Right lung (tissue), 10 donors: ENCODE measurements around the gene USP50. TPM values are rescaled to one million over a fixed set of nuclear protein-coding genes. Genes with fewer than 3 reads are reported as not detected.
"Not testable (repeated sequence)": the region's sequence is repeated elsewhere in the genome, so short reads cannot be mapped to it uniquely, and the experiment has no call there.

Experiments
- DNase-seq, 2 donors: peaks; one replicate each; pipeline ENCODE4 v3.0.0-alpha.2; 2013
- long read RNA-seq, 8 donors: transcript quantifications; one replicate each; lab custom pipeline, GENCODE V29; 2026
- polyA plus RNA-seq, 5 donors: library from polyadenylated mRNA; unstranded; fragments of 120-200 nt; gene quantifications; one replicate each; pipeline versions ENCODE4 v1.2.1 to v1.2.3, GENCODE V29; 2013; ENCODE audit warnings: inconsistent platforms in 1 of 5, low replicate concordance in 1 of 5; ENCODE audit not compliant: insufficient read length in 5 of 5, insufficient read depth in 1 of 5

USP50 gene
- polyA plus RNA-seq, result 1 to 10 TPM in 1 of 5 donors, under 1 TPM in 3, not detected in 1; 0.10 to 1.1 (median 0.66) TPM
- long read RNA-seq, donor 1, result 0 reads
- long read RNA-seq, donor 2, result 0 reads
- long read RNA-seq, donor 3, result 0 reads
- long read RNA-seq, donor 4, partial matches to known transcripts, result 16 of 16 reads
- long read RNA-seq, donor 4, other reads (novel, unspliced or antisense), result 0 of 16 reads
- long read RNA-seq, donor 5, result 0 reads
- long read RNA-seq, donor 6, partial matches to known transcripts, result 0 of 5 reads
- long read RNA-seq, donor 6, other reads (novel, unspliced or antisense), result 5 of 5 reads
- long read RNA-seq, donor 7, result 0 reads
- long read RNA-seq, donor 8, result 0 reads

GRCh38 chr15:50546566-50546965 lies at the start of gene USP50:
USP50 (minus strand) TSS chr15:50546666; CDS start chr15:50546525, 141 bp downstream.
- no peak for DNase-seq

- no peak for DNase-seq
Measured at GRCh38 chr15:50594311-50594710, 47.8 kb upstream of the USP50 start.

GRCh38 chr15:50593761-50594160 lies 47.3 kb upstream of the USP50 start:
- DNase-seq, result no peak

GRCh38 chr15:50590288-50590687 lies 43.8 kb upstream of the USP50 start:
- DNase-seq, result no peak

DNA sequence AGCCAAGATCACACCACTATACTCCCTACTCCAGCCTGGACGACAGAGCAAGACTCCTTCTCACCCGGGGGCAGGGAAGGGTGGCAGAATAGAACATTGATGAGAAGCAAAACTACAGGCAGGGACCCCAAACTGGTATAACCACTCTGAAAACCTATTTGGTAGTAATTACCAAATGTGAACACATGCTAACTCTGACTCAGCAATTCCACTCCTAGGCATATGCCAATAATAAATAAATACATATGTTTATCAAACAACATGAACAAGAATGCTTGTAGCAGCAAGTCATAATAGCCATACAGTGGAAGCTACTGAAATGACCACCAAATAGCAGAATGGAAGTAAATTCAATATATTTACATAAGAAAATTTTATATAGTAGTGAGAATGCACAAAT lies 31.0 kb upstream of the USP50 start:
- DNase-seq, result no peak

- no peak for DNase-seq
Measured at GRCh38 chr15:50576166-50576565, 29.7 kb upstream of the USP50 start.

DNA sequence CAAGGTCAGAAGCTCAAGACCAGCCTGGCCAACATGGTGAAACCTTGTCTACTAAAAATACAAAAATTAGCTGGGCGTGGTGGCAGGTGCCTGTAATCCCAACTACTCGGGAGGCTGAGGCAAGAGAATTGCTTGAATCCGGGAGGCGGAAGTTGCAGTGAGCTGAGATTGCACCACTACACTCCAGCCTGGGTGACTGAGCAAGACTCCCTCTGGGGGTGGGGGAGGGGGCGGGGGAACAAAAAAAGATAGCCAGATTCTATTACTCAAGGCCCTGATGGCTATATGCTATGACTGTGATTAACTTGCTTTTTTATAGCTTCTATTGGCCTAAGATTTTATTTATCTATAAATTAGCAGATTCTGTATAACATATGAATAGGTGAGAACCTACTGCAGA lies 27.4 kb upstream of the USP50 start:
- DNase-seq, result not testable (repeated sequence)

- no peak for DNase-seq
Measured at GRCh38 chr15:50563756-50564155, 17.3 kb upstream of the USP50 start.

GRCh38 chr15:50562735-50563640 lies 16.5 kb upstream of the USP50 start:
- DNase-seq, result no peak

GRCh38 chr15:50558012-50558411 lies 11.5 kb upstream of the USP50 start:
- DNase-seq, result no peak

GRCh38 chr15:50556642-50557371 lies 10.3 kb upstream of the USP50 start:
- DNase-seq, result no peak

DNA sequence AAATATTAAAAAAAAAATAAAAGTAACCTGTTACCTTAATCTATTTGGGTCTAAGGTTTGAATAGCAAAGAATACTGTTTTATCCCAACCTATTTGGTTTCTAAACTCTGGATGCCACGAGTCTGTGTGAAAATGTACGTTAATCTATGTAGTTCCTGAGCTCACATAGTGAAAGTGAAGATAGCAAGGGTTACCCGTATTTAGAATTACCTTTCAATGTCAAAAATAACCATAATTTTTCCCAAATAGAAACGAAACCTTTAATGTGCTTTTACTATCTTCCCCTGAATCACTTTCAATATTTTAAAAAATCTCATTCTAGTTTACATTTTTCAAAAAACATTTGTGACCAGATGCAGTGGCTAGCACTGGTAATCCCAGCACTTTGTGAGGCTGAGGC lies 5.8 kb upstream of the USP50 start:
- no peak for DNase-seq

GRCh38 chr15:50549326-50549725 lies 2.9 kb upstream of the USP50 start:
- DNase-seq, result no peak

DNA sequence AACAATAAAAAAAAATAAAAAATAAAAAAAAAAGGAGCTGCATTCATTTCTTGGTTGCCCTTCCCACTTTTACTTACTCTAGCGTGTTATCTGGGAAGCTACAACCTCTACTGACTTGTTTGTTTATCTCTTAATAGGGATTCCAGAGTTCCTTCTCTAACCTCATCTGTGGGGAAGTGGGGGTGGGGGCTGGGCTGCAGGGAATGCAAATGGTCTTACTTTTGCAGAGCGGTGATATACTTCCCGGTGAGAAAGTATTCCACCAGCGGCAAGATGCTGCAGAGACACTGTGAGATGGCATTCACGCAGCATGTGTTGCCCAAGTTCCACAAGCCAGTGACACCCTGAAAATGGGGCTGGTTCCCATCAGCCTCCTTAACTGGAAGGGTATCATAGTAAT lies 2.1 kb downstream of the USP50 start:
- DNase-seq, result no peak

DNA sequence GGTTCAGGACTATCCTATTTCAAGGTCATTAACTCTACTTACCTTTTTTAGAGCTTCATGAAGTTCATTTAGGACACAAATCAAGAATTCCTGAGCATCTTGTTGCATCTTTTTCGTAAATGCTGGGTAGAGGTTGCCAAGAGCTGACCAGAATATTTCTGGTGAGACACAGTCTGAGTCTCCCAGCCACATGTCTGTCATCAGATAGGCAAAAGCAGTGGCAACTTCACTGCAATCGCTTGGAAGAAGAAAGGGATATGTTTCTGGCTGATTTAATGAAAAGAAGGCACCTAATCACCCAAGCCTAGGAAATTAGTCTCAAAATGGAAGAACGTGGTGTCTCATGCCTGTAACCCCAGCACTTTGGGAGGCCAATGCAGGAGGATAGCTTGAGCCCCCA lies 2.9 kb downstream of the USP50 start:
- DNase-seq, result no peak

GRCh38 chr15:50542887-50543210 lies 3.6 kb downstream of the USP50 start:
- no peak for DNase-seq

DNA sequence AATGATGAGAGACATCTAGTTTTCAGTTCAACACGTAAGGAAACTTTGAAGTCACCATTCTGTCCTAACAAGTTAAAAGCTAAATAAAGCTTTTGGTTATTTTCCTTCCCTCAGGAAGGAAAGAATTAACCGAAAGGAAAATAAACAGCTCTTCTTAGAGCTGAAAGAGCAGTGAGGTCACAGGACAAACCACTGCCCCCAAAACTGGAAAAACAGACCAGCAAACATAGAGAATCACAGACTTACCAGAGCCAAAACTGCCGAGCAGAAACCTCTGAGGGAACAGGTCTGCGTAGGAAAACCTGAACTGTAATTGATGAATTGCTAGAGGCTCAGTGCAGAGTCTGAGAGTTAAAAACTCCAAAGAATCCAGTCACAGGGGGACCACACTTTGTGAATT lies 14.7 kb downstream of the USP50 start:
- no peak for DNase-seq

- DNase-seq, result no peak
Measured at GRCh38 chr15:50531163-50531562, 15.3 kb downstream of the USP50 start.

DNA sequence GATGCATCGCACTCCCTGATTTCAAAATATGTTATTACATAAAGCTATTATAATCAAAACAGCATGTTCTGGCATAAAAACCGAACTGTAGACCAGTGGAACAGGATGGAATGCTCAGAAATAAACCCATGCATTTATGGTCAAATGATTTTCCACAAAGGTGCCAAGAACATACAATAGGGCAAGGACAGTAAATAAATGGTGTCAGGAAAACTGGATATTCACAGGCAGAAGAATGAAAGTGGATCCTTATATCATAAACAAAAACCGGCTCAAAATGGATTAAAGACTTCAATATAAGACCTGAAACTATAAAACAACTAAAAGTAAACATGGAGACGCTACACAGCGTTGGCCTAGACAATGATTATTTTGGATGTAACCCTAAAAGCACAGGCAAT lies 22.6 kb downstream of the USP50 start:
- no peak for DNase-seq

- DNase-seq, result no peak
Measured at GRCh38 chr15:50519740-50520425, 26.6 kb downstream of the USP50 start.

DNA sequence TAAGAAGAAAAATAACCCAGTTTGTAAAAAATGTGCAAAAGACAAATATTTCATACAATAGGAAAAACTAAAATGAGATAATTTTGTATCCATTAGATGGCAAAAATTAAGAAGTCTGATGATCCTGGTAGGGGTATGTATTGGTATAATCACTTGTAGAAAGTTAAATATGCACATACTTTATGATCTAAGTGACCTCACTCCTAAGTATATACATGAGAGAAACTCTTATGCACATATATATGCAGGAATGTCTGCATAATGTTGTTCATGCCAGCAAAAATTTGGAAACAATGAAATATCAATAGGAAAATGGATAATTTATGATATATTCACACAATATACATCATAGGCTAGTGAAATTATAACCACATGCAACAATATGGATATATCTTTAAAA lies 33.5 kb downstream of the USP50 start:
- no peak for DNase-seq

- DNase-seq, result no peak
Measured at GRCh38 chr15:50506121-50506520, 40.3 kb downstream of the USP50 start.
